Calu3 (cell line): ENCODE measurements around the gene RBM45. TPM values are rescaled to one million over a fixed set of nuclear protein-coding genes. Genes with fewer than 3 reads are reported as not detected.

Experiments used
- BruUV-seq: library from RNA; stranded (reverse); fragments of 400-500 nt; replicated peaks from 2 replicates; lab custom pipeline; 2021; lab: Mats Ljungman, UMichigan
- CTCF ChIA-PET: fragments of 300-600 bp; sonication (Branson Sonifier 250); formaldehyde crosslinking; loops from one replicate; lab custom pipeline; 2022; ENCODE audit warnings: antibody characterized with exemption; lab: Charles Lee
- DNase-seq: peaks from one replicate; pipeline ENCODE4 v3.0.0; 2022
- H3K27ac Mint-ChIP-seq: one replicate; pipeline ENCODE4 v1.8.0; 2022; ENCODE audit warnings: mixed read lengths; ENCODE audit not compliant: unreplicated experiment
- H3K27me3 Mint-ChIP-seq: one replicate; pipeline ENCODE4 v1.8.0; 2022; ENCODE audit warnings: mixed read lengths; ENCODE audit not compliant: unreplicated experiment
- H3K36me3 Mint-ChIP-seq: one replicate; pipeline ENCODE4 v1.8.0; 2022; ENCODE audit warnings: mild to moderate bottlenecking, moderate library complexity, mixed read lengths; ENCODE audit not compliant: insufficient read depth, unreplicated experiment
- H3K4me1 Mint-ChIP-seq: one replicate; pipeline ENCODE4 v1.8.0; 2022; ENCODE audit warnings: mild to moderate bottlenecking, low read depth, mixed read lengths; ENCODE audit not compliant: unreplicated experiment
- H3K4me3 Mint-ChIP-seq: one replicate; pipeline ENCODE4 v1.8.0; 2022; ENCODE audit warnings: mild to moderate bottlenecking, low read depth, moderate library complexity, mixed read lengths; ENCODE audit not compliant: unreplicated experiment
- H3K9me3 Mint-ChIP-seq: one replicate; pipeline ENCODE4 v1.8.0; 2022; ENCODE audit warnings: low read depth, mixed read lengths; ENCODE audit not compliant: unreplicated experiment
- intact Hi-C: fragments of 100-400 bp; cut with micrococcal nuclease; formaldehyde crosslinking; loops from one replicate; pipeline ENCODE4 v1.10.0; 2022; ENCODE audit not compliant: unreplicated experiment
- total RNA-seq: library from RNA; stranded (reverse); gene quantifications from 2 replicates; pipeline ENCODE4 v1.2.3, GENCODE V29; 2022
- TF ChIP-seq, protein P1 (sequence below): fragments of 200-600 bp; IDR thresholded peaks from one replicate; pipeline ENCODE4 v1.8.0; 2022; ENCODE audit warnings: antibody characterized with exemption; ENCODE audit not compliant: unreplicated experiment

Gene RBM45
- total RNA-seq, 1 experiment from 2014 or later: 11.5 TPM

DNA sequence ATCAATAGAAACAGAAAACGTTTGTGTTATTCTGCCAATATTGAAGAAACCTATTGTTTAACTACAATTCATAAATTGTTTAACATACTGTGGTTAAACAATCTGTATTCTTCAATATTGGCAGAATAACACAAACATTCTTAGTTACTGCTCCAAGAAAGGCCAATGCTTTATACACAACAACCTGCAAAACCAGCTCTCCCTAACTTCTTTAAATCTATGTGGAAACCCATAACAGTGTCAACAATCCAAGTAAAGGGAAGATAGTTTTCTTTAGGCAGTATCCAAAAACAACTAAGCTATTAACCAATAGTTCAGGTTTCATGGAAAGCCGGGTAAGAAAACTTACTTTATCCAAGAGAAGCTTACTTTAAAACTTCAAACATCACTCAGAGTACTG lies 6.2 kb upstream of the RBM45 start:
- DNase-seq: no peak
- intact Hi-C loops: no loop called here
- BruUV-seq: no TSS peak
- H3K36me3 Mint-ChIP-seq: no peaks in the 10 kb centered on the region
- CTCF ChIA-PET: no interaction called here
- no peaks in the 10 kb centered on the region for H3K27me3 Mint-ChIP-seq
- H3K27ac Mint-ChIP-seq: no peak overlapping the region
- H3K4me3 Mint-ChIP-seq: no peak overlapping the region
- H3K4me1 Mint-ChIP-seq: no peaks in the 10 kb centered on the region
- no peaks in the 10 kb centered on the region for H3K9me3 Mint-ChIP-seq
- TF ChIP-seq, protein P1, sequence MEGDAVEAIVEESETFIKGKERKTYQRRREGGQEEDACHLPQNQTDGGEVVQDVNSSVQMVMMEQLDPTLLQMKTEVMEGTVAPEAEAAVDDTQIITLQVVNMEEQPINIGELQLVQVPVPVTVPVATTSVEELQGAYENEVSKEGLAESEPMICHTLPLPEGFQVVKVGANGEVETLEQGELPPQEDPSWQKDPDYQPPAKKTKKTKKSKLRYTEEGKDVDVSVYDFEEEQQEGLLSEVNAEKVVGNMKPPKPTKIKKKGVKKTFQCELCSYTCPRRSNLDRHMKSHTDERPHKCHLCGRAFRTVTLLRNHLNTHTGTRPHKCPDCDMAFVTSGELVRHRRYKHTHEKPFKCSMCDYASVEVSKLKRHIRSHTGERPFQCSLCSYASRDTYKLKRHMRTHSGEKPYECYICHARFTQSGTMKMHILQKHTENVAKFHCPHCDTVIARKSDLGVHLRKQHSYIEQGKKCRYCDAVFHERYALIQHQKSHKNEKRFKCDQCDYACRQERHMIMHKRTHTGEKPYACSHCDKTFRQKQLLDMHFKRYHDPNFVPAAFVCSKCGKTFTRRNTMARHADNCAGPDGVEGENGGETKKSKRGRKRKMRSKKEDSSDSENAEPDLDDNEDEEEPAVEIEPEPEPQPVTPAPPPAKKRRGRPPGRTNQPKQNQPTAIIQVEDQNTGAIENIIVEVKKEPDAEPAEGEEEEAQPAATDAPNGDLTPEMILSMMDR: no peak

DNA sequence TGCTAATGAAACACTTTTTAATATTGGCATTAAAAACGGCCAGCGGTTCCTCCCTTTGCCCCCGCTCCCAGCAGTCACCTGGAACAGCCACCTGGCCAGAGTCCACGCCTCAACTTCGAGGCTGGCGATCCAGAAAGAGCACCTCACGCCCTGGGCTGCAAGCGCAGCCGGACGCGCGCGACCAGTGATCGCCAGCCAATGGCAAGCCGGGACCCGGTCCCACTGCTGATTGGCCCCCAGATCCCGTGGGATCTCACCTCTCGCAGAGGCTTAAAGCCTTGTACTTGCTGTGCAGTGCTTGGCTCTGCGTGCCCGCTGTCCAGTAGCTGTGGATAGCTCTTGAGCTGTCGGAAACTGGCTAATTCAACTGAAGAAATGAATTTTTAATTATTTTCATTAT lies 4.1 kb upstream of the RBM45 start:
- Mint-ChIP-seq H3K9me3 (no peaks in the 10 kb centered on the region), H3K4me1 (peaks cover 7% of the 10 kb centered on the region), H3K27ac (no peak overlapping the region), H3K36me3 (peaks cover 12% of the 10 kb centered on the region), H3K27me3 (no peaks in the 10 kb centered on the region), H3K4me3 (no peak overlapping the region)
- no peak for DNase-seq
- no TSS peak for BruUV-seq
- TF ChIP-seq, protein P1: no peak
- intact Hi-C loops: no loop called here
- CTCF ChIA-PET: interaction anchor here (0.7 kb wide), 1 partner anchor 23 kb away, joined by 3 read pairs; no protein-coding TSS in a partner anchor

DNA sequence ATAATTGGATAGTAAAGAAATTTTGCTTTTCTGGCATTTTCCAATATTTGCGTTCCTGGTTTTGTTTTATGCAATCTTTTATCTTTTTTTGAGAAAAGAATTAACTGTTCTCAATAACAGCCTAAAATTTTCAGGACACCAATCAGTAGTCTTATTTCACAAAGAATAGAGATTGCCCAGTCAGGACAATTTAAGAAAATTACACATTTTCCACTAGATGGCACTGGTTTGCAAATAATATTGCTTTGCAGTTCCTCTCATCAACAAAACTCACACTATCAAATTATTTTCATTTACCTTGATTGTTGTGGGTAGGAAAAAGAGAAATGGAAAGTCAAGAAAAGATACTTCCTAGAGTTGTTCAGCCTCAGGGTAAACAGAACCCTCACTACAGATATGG lies 2.4 kb upstream of the RBM45 start:
- Mint-ChIP-seq H3K4me1 (peaks cover 7% of the 10 kb centered on the region), H3K9me3 (no peaks in the 10 kb centered on the region), H3K4me3 (no peak overlapping the region), H3K27me3 (no peaks in the 10 kb centered on the region), H3K27ac (no peak overlapping the region), H3K36me3 (peaks cover 14% of the 10 kb centered on the region)
- DNase-seq: no peak
- intact Hi-C loops: loop anchor here (2.0 to 5.0 kb wide), 2 partner anchors 127 to 287 kb away; no protein-coding TSS in a partner anchor
- TF ChIP-seq, protein P1: no peak
- no TSS peak for BruUV-seq
- CTCF ChIA-PET: no interaction called here

DNA sequence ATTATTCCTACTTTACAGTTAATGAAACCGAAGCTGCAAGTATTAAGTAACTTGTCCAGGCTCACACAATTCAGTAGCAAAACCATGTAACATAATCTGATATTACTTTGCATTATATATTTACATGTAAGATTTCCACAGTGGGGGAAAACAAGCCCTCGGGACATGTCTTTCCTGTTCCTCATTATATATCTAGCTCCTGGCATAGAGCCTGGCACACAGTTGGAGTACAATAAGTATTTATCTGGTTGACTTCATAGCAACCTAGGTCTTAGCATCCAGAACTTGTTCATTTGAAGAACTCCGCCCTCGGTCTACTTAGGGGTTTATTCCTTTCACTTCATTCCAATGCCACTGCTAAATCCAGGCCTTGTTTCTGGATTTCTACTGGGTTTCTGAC lies 1.6 kb upstream of the RBM45 start:
- Mint-ChIP-seq H3K4me3 (no peak overlapping the region), H3K36me3 (peaks cover 14% of the 10 kb centered on the region), H3K9me3 (no peaks in the 10 kb centered on the region), H3K4me1 (peaks cover 7% of the 10 kb centered on the region), H3K27ac (no peak overlapping the region), H3K27me3 (no peaks in the 10 kb centered on the region)
- DNase-seq: no peak
- TF ChIP-seq, protein P1: no peak
- no TSS peak for BruUV-seq
- intact Hi-C loops: loop anchor here (2.0 to 5.0 kb wide), 2 partner anchors 128 to 287 kb away; no protein-coding TSS in a partner anchor
- CTCF ChIA-PET: no interaction called here
